ENCODE results near the gene ARL14EP.

ARL14EP gene

DNA sequence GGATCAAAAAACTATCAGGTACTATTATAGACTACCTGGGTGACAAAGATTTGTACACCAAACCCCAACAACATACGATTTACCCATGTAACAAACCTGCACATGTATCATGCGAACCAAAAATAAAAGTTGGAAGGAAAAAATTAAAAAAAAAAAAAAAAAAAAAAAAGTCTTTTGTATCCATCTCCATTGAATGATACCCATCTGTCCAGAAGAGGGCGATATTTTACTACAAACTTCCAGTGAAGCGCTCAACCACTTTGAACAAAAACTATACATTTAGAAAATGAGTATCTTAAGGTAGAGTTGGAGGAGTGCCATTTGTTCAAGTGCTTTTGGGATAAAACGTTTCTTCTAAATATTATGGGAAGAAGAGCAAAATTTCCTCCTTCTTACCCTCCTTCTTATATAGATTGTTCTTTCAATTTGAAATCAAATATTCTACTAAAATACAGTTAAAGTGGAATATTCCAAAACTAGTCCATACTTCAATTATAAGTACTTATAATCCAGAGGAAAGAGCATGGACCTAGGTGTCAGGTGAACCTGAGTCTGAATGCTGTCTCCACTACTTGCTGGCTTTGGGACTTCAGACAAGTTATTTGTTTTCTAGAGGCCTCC is 23.3 kb downstream of the ARL14EP start:
- peak; percentile 21 for DNase-seq
- no peaks in the 10 kb centered on the region for H3K4me1 Mint-ChIP-seq

GRCh38 chr11:30348035-30348434 is 25.1 kb downstream of the ARL14EP start:
- Mint-ChIP-seq H3K9me3 (peaks cover 3% of the 10 kb centered on the region), H3K4me3 (no peak overlapping the region), H3K4me1 (no peaks in the 10 kb centered on the region), H3K36me3 (ENCODE audit: low read depth) (peaks cover under 1% of the 10 kb centered on the region), H3K27me3 (ENCODE audit: low read depth, poor library complexity) (peaks cover 19% of the 10 kb centered on the region), H3K27ac (no peak overlapping the region)
- TF ChIP-seq CTCF (IDR thresholded peaks at IDR 0.05): no peak
- no peak for DNase-seq

More for the DNA sequence above, 23.3 kb downstream of the ARL14EP start:
- H3K27ac Mint-ChIP-seq: no peak overlapping the region
- peak; percentile 66 for TF ChIP-seq CTCF (IDR thresholded peaks at IDR 0.05)
- H3K36me3 Mint-ChIP-seq (ENCODE audit: low read depth): peaks cover 11% of the 10 kb centered on the region
- no peak overlapping the region for H3K4me3 Mint-ChIP-seq
- H3K27me3 Mint-ChIP-seq (ENCODE audit: low read depth, poor library complexity): peaks cover 6% of the 10 kb centered on the region
- H3K9me3 Mint-ChIP-seq: peaks cover 3% of the 10 kb centered on the region

- Mint-ChIP-seq H3K36me3 (ENCODE audit: low read depth) (no peaks in the 10 kb centered on the region), H3K9me3 (peaks cover 3% of the 10 kb centered on the region), H3K27me3 (ENCODE audit: low read depth, poor library complexity) (peaks cover 19% of the 10 kb centered on the region), H3K4me1 (no peaks in the 10 kb centered on the region), H3K27ac (no peak overlapping the region), H3K4me3 (no peak overlapping the region)
- no peak for DNase-seq
- no peak for TF ChIP-seq CTCF (IDR thresholded peaks at IDR 0.05)
Observed at GRCh38 chr11:30349885-30350284, 27.0 kb downstream of the ARL14EP start.

GRCh38 chr11:30350384-30350783 is 27.5 kb downstream of the ARL14EP start:
- TF ChIP-seq CTCF (IDR thresholded peaks at IDR 0.05): no peak
- Mint-ChIP-seq H3K27ac (no peak overlapping the region), H3K36me3 (ENCODE audit: low read depth) (no peaks in the 10 kb centered on the region)

GRCh38 chr11:30351061-30351460 is 28.2 kb downstream of the ARL14EP start:
- no peaks in the 10 kb centered on the region for H3K36me3 Mint-ChIP-seq (ENCODE audit: low read depth)
- H3K27ac Mint-ChIP-seq: no peak overlapping the region
- DNase-seq: no peak
- peaks cover 19% of the 10 kb centered on the region for H3K27me3 Mint-ChIP-seq (ENCODE audit: low read depth, poor library complexity)
- TF ChIP-seq CTCF (IDR thresholded peaks at IDR 0.05): no peak
- peaks cover 3% of the 10 kb centered on the region for H3K9me3 Mint-ChIP-seq
- H3K4me3 Mint-ChIP-seq: no peak overlapping the region
- H3K4me1 Mint-ChIP-seq: no peaks in the 10 kb centered on the region

More at GRCh38 chr11:30350384-30350783, 27.5 kb downstream of the ARL14EP start:
- peaks cover 19% of the 10 kb centered on the region for H3K27me3 Mint-ChIP-seq (ENCODE audit: low read depth, poor library complexity)
- no peak for DNase-seq
- no peak overlapping the region for H3K4me3 Mint-ChIP-seq
- H3K9me3 Mint-ChIP-seq: peaks cover 2% of the 10 kb centered on the region
- H3K4me1 Mint-ChIP-seq: no peaks in the 10 kb centered on the region

- H3K36me3 Mint-ChIP-seq (ENCODE audit: low read depth): no peaks in the 10 kb centered on the region
- no peak for TF ChIP-seq CTCF (IDR thresholded peaks at IDR 0.05)
Observed at GRCh38 chr11:30356391-30356790, 33.5 kb downstream of the ARL14EP start.

More at GRCh38 chr11:30356391-30356790, 33.5 kb downstream of the ARL14EP start:
- peaks cover 3% of the 10 kb centered on the region for H3K9me3 Mint-ChIP-seq
- H3K4me3 Mint-ChIP-seq: no peak overlapping the region
- no peak overlapping the region for H3K27ac Mint-ChIP-seq
- DNase-seq: no peak
- peaks cover 23% of the 10 kb centered on the region for H3K27me3 Mint-ChIP-seq (ENCODE audit: low read depth, poor library complexity)
- H3K4me1 Mint-ChIP-seq: no peaks in the 10 kb centered on the region

All from nephron progenitor cell (in vitro differentiated cells).